ENCODE measurements around the gene KCTD17. TPM values are rescaled to one million over a fixed set of nuclear protein-coding genes. Genes with fewer than 3 reads are reported as not detected.

KCTD17 gene
- total and polyA plus RNA-seq, 10 donors, result 10.7 to 27.5 (median 17.3) TPM

- Histone ChIP-seq H3K4me3 (no peak overlapping the region), H3K27ac (no peak overlapping the region), H3K9me3 (no peaks in the 10 kb centered on the region), H3K4me1 (peaks cover 0 to 19% (median 6%) of the 10 kb centered on the region in 6 donors), H3K27me3 (replicated peaks in 1 of 7) (peaks cover 0 to 12% (median 0%) of the 10 kb centered on the region in 7 donors), H3K36me3 (peaks cover 0 to 49% (median 13%) of the 10 kb centered on the region in 6 donors)
- intact Hi-C loops (cut with DNase I; ENCODE audit: low total_unique reads), result no loop called here
- no peak for TF ChIP-seq POLR2AphosphoS5 (IDR thresholded peaks at IDR 0.05)
- no peak for TF ChIP-seq POLR2A (IDR thresholded peaks at IDR 0.05)
- no peak for DNase-seq
- 71 to 80% (median 77%) methylated on average over 14 of the region's 14 CpGs for WGBS, 5 donors
These were observed 20.8 kb upstream of the KCTD17 start for GRCh38 chr22:37030560-37031281.

- no peak overlapping the region for H3K27ac ChIP-seq
- 52 to 87% (median 77%) methylated on average over 2 of the region's 2 CpGs for WGBS, 5 donors
- H3K4me3 ChIP-seq, result no peak overlapping the region
- TF ChIP-seq CTCF (IDR thresholded peaks at IDR 0.05 in 8 of 11, conservative IDR thresholded peaks at IDR 0.05 in 3 of 11) (no peak), POLR2A (IDR thresholded peaks at IDR 0.05) (no peak), POLR2AphosphoS5 (IDR thresholded peaks at IDR 0.05) (no peak)
- peaks cover 0 to 27% (median 2%) of the 10 kb centered on the region in 7 donors for H3K27me3 ChIP-seq (replicated peaks in 1 of 7)
- peaks cover 0 to 19% (median 4%) of the 10 kb centered on the region in 6 donors for H3K4me1 ChIP-seq
- no peaks in the 10 kb centered on the region for H3K9me3 ChIP-seq
- intact Hi-C loops (cut with DNase I; ENCODE audit: low total_unique reads), result no loop called here
- no peak for DNase-seq
- H3K36me3 ChIP-seq, result peaks cover 0 to 34% (median 12%) of the 10 kb centered on the region in 6 donors
These were observed 19.4 kb upstream of the KCTD17 start for GRCh38 chr22:37032134-37032534.

- Histone ChIP-seq H3K27me3 (replicated peaks in 1 of 7) (peaks cover 0 to 33% (median 6%) of the 10 kb centered on the region in 7 donors), H3K27ac (no peak overlapping the region), H3K9me3 (no peaks in the 10 kb centered on the region), H3K4me1 (peaks cover 0 to 19% (median 4%) of the 10 kb centered on the region in 6 donors), H3K36me3 (peaks cover 0 to 28% (median 10%) of the 10 kb centered on the region in 6 donors), H3K4me3 (no peak overlapping the region)
- intact Hi-C loops (cut with DNase I; ENCODE audit: low total_unique reads), result no loop called here
- DNase-seq, result no peak
- TF ChIP-seq CTCF (IDR thresholded peaks at IDR 0.05 in 8 of 11, conservative IDR thresholded peaks at IDR 0.05 in 3 of 11) (no peak), POLR2AphosphoS5 (IDR thresholded peaks at IDR 0.05) (no peak), POLR2A (IDR thresholded peaks at IDR 0.05) (no peak)
- 56 to 78% (median 66%) methylated on average over 18 of the region's 18 CpGs for WGBS, 5 donors
These were observed 18.7 kb upstream of the KCTD17 start for GRCh38 chr22:37032535-37033460.

GRCh38 chr22:37033605-37034430, 17.7 kb upstream of the KCTD17 start:
- Histone ChIP-seq H3K4me3 (no peak overlapping the region), H3K27me3 (replicated peaks in 1 of 7) (peaks cover 0 to 41% (median 6%) of the 10 kb centered on the region in 7 donors), H3K36me3 (peaks cover 0 to 20% (median 10%) of the 10 kb centered on the region in 6 donors), H3K27ac (no peak overlapping the region), H3K9me3 (no peaks in the 10 kb centered on the region), H3K4me1 (peaks cover 0 to 19% (median 4%) of the 10 kb centered on the region in 6 donors)
- TF ChIP-seq CTCF (IDR thresholded peaks at IDR 0.05 in 8 of 11, conservative IDR thresholded peaks at IDR 0.05 in 3 of 11) (no peak), POLR2AphosphoS5 (IDR thresholded peaks at IDR 0.05) (no peak), POLR2A (IDR thresholded peaks at IDR 0.05) (no peak)
- DNase-seq, result no peak
- 88 to 93% (median 90%) methylated on average over 21 to 23 of the region's 23 CpGs for WGBS, 5 donors
- intact Hi-C loops (cut with DNase I; ENCODE audit: low total_unique reads), result no loop called here
